ENCODE measurements around the gene MAS1.

- TF ChIP-seq CTCF (IDR thresholded peaks at IDR 0.05) = no peak
- no peak for TF ChIP-seq POLR2A (IDR thresholded peaks at IDR 0.05)
Measured at GRCh38 chr6:159913862-159914564, 23.2 kb downstream of the MAS1 start.
